ENCODE measurements around the gene MIB1. TPM values are rescaled to one million over a fixed set of nuclear protein-coding genes. Genes with fewer than 3 reads are reported as not detected.

MIB1 gene
- total and polyA plus RNA-seq, 9 of the 15 experiments (the other 6 are each of a cell fraction or from before 2014, with no cell fraction given) = 7.2 to 43.8 (median 23.2) TPM

DNA sequence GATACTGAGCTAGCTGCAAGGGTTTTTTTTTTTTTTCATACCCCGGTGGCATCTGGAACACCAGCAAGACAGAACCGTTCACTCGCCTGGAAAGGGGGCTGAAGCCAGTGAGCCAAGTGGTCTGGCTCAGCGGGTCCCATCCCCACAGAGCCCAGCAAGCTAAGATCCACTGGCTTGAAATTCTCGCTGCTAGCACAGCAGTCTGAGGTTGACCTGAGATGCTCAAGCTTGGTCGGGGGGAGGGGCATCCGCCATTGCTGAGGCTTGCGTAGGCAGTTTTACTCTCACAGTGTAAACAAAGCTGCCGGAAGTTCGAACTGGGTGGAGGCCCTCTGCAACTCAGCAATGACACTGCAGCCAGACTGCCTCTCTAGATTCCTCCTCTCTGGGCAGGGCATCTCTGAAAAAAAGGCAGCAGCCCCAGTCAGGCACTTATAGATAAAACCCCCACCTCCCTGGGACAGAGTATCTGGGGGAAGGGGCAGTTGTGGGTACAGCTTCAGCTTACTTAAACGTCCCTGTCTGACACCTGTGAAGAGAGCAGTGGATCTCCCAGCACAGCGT is 5.1 kb upstream of the MIB1 start (continued):
- TF ChIP-seq KAT2B (IDR thresholded peaks at IDR 0.05; ENCODE audit: low read depth, low read length) (no peak), ZNF75A (CRISPR knock-in tag; IDR thresholded peaks at IDR 0.05) (no peak), LCOR (CRISPR knock-in tag; IDR thresholded peaks at IDR 0.05) (no peak), RBBP5 (IDR thresholded peaks at IDR 0.05; ENCODE audit: borderline replicate concordance, insufficient read depth, low read length, poor library complexity, severe bottlenecking) (peak; percentile 35), ZFX (CRISPR knock-in tag; IDR thresholded peaks at IDR 0.05) (peak; percentile 39), POLR2A (conservative IDR thresholded peaks at IDR 0.05) (peak; percentile 71), CBX5 (IDR thresholded peaks at IDR 0.05; ENCODE audit: borderline replicate concordance, low read depth) (no peak), PRPF4 (IDR thresholded peaks at IDR 0.05; ENCODE audit: insufficient read depth, low read depth, low read length, poor library complexity, severe bottlenecking) (no peak), EHMT2 (IDR thresholded peaks at IDR 0.05) (0 out of 2 replicates have a peak, but pooled peaks have one; percentile 21), SUPT5H (IDR thresholded peaks at IDR 0.05) (0 out of 2 replicates have a peak, but pooled peaks have one; percentile 54), JUND (IDR thresholded peaks at IDR 0.05; ENCODE audit: borderline replicate concordance, low read depth, low read length) (peak; percentile 67), JUND (tag; IDR thresholded peaks at IDR 0.05; ENCODE audit: borderline replicate concordance, low read depth, low read length) (peak; percentile 54; the same call in 1 of the 3 replicates), FOXK2 (conservative IDR thresholded peaks at IDR 0.05 in 1 of 2, IDR thresholded peaks at IDR 0.05 in 1 of 2; ENCODE audit: low read depth in 2 of 2) (peak; percentile 98 to 99), CHD2 (IDR thresholded peaks at IDR 0.05; ENCODE audit: low read depth, low read length) (peak; percentile 56; the same call in 1 of the 2 replicates), CTBP1 (IDR thresholded peaks at IDR 0.05; ENCODE audit: borderline replicate concordance) (peak; percentile 68; the same call in 1 of the 2 replicates), ZNF12 (CRISPR knock-in tag; IDR thresholded peaks at IDR 0.05) (0 out of 2 replicates have a peak, but pooled peaks have one; percentile 38), HLTF (IDR thresholded peaks at IDR 0.05) (no peak), NCOA4 (IDR thresholded peaks at IDR 0.05; ENCODE audit: partially characterized antibody) (no peak), TAF9B (IDR thresholded peaks at IDR 0.05; ENCODE audit: partially characterized antibody) (peak; percentile 57), ZSCAN32 (CRISPR knock-in tag; IDR thresholded peaks at IDR 0.05) (no peak), SMARCA4 (IDR thresholded peaks at IDR 0.05) (peak; percentile 75; the same call in 1 of the 2 replicates)
- TF ChIP-seq, protein P1, sequence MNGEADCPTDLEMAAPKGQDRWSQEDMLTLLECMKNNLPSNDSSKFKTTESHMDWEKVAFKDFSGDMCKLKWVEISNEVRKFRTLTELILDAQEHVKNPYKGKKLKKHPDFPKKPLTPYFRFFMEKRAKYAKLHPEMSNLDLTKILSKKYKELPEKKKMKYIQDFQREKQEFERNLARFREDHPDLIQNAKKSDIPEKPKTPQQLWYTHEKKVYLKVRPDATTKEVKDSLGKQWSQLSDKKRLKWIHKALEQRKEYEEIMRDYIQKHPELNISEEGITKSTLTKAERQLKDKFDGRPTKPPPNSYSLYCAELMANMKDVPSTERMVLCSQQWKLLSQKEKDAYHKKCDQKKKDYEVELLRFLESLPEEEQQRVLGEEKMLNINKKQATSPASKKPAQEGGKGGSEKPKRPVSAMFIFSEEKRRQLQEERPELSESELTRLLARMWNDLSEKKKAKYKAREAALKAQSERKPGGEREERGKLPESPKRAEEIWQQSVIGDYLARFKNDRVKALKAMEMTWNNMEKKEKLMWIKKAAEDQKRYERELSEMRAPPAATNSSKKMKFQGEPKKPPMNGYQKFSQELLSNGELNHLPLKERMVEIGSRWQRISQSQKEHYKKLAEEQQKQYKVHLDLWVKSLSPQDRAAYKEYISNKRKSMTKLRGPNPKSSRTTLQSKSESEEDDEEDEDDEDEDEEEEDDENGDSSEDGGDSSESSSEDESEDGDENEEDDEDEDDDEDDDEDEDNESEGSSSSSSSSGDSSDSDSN (IDR thresholded peaks at IDR 0.05; ENCODE audit: borderline replicate concordance in 1 of 2, low read depth in 2 of 2, low read length in 2 of 2) = no peak
- TF ChIP-seq, protein P2, sequence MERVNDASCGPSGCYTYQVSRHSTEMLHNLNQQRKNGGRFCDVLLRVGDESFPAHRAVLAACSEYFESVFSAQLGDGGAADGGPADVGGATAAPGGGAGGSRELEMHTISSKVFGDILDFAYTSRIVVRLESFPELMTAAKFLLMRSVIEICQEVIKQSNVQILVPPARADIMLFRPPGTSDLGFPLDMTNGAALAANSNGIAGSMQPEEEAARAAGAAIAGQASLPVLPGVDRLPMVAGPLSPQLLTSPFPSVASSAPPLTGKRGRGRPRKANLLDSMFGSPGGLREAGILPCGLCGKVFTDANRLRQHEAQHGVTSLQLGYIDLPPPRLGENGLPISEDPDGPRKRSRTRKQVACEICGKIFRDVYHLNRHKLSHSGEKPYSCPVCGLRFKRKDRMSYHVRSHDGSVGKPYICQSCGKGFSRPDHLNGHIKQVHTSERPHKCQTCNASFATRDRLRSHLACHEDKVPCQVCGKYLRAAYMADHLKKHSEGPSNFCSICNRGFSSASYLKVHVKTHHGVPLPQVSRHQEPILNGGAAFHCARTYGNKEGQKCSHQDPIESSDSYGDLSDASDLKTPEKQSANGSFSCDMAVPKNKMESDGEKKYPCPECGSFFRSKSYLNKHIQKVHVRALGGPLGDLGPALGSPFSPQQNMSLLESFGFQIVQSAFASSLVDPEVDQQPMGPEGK (CRISPR knock-in tag; IDR thresholded peaks at IDR 0.05; ENCODE audit: borderline replicate concordance) = no peak
- TF ChIP-seq, protein P3, sequence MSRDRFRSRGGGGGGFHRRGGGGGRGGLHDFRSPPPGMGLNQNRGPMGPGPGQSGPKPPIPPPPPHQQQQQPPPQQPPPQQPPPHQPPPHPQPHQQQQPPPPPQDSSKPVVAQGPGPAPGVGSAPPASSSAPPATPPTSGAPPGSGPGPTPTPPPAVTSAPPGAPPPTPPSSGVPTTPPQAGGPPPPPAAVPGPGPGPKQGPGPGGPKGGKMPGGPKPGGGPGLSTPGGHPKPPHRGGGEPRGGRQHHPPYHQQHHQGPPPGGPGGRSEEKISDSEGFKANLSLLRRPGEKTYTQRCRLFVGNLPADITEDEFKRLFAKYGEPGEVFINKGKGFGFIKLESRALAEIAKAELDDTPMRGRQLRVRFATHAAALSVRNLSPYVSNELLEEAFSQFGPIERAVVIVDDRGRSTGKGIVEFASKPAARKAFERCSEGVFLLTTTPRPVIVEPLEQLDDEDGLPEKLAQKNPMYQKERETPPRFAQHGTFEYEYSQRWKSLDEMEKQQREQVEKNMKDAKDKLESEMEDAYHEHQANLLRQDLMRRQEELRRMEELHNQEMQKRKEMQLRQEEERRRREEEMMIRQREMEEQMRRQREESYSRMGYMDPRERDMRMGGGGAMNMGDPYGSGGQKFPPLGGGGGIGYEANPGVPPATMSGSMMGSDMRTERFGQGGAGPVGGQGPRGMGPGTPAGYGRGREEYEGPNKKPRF (IDR thresholded peaks at IDR 0.05; ENCODE audit: low read depth, low read length) = no peak
